Measurements from ENCODE around the gene ARHGEF35.
A peak's percentile ranks its signal among the peaks of the same experiment; 100 is the strongest.

The ARHGEF35 gene

GRCh38 chr7:144164784-144165183 is 30.8 kb downstream of the ARHGEF35 start:
- H3K4me1 Mint-ChIP-seq: no peaks in the 10 kb centered on the region
- H3K27ac Mint-ChIP-seq: no peak overlapping the region
- no peaks in the 10 kb centered on the region for H3K27me3 Mint-ChIP-seq (ENCODE audit: low read depth)
- H3K36me3 Mint-ChIP-seq (ENCODE audit: low read depth): no peaks in the 10 kb centered on the region
- H3K4me3 Mint-ChIP-seq: no peak overlapping the region
- no peak for TF ChIP-seq CTCF (IDR thresholded peaks at IDR 0.05; ENCODE audit: unreplicated experiment in 3 of 3)
- H3K9me3 Mint-ChIP-seq: no peaks in the 10 kb centered on the region

GRCh38 chr7:144158861-144159260 is 36.8 kb downstream of the ARHGEF35 start:
- Mint-ChIP-seq H3K9me3 (no peaks in the 10 kb centered on the region), H3K27me3 (ENCODE audit: low read depth) (peaks cover 4% of the 10 kb centered on the region), H3K27ac (no peak overlapping the region), H3K36me3 (ENCODE audit: low read depth) (no peaks in the 10 kb centered on the region), H3K4me3 (no peak overlapping the region), H3K4me1 (no peaks in the 10 kb centered on the region)
- TF ChIP-seq CTCF (IDR thresholded peaks at IDR 0.05; ENCODE audit: unreplicated experiment in 3 of 3): no peak

- Mint-ChIP-seq H3K4me1 (no peaks in the 10 kb centered on the region), H3K36me3 (ENCODE audit: low read depth) (peaks cover 6% of the 10 kb centered on the region), H3K4me3 (no peak overlapping the region), H3K27me3 (ENCODE audit: low read depth) (peaks cover 4% of the 10 kb centered on the region), H3K9me3 (peaks cover 23% of the 10 kb centered on the region), H3K27ac (no peak overlapping the region)
- TF ChIP-seq CTCF (IDR thresholded peaks at IDR 0.05; ENCODE audit: unreplicated experiment in 3 of 3): no peak
These were observed 47.3 kb downstream of the ARHGEF35 start for GRCh38 chr7:144148224-144148827.

- Mint-ChIP-seq H3K4me1 (no peaks in the 10 kb centered on the region), H3K9me3 (peaks cover 19% of the 10 kb centered on the region), H3K27me3 (ENCODE audit: low read depth) (no peaks in the 10 kb centered on the region), H3K36me3 (ENCODE audit: low read depth) (peaks cover 6% of the 10 kb centered on the region), H3K4me3 (no peak overlapping the region), H3K27ac (peak overlapping the region in 1 of 3 experiments; percentile 20)
- TF ChIP-seq CTCF (IDR thresholded peaks at IDR 0.05; ENCODE audit: unreplicated experiment in 3 of 3): no peak
These were observed 51.2 kb downstream of the ARHGEF35 start for GRCh38 chr7:144144426-144144825.

GRCh38 chr7:144142187-144142586 is 53.4 kb downstream of the ARHGEF35 start:
- Mint-ChIP-seq H3K27me3 (ENCODE audit: low read depth) (no peaks in the 10 kb centered on the region), H3K27ac (no peak overlapping the region), H3K36me3 (ENCODE audit: low read depth) (no peaks in the 10 kb centered on the region), H3K4me1 (no peaks in the 10 kb centered on the region), H3K9me3 (peaks cover 4% of the 10 kb centered on the region), H3K4me3 (no peak overlapping the region)
- no peak for TF ChIP-seq CTCF (IDR thresholded peaks at IDR 0.05; ENCODE audit: unreplicated experiment in 3 of 3)

GRCh38 chr7:144137501-144137900 is 58.1 kb downstream of the ARHGEF35 start:
- no peak for TF ChIP-seq CTCF (IDR thresholded peaks at IDR 0.05; ENCODE audit: unreplicated experiment in 3 of 3)
- peaks cover 4% of the 10 kb centered on the region for H3K27me3 Mint-ChIP-seq (ENCODE audit: low read depth)
- no peak overlapping the region for H3K27ac Mint-ChIP-seq
- H3K4me1 Mint-ChIP-seq: no peaks in the 10 kb centered on the region
- H3K4me3 Mint-ChIP-seq: no peak overlapping the region
- peaks cover 2% of the 10 kb centered on the region for H3K9me3 Mint-ChIP-seq
- no peaks in the 10 kb centered on the region for H3K36me3 Mint-ChIP-seq (ENCODE audit: low read depth)
